HepG2 (cell line): ENCODE data around the gene AGXT.

ENCODE experiments used
- CTCF ChIP-seq: sonication (generic); formaldehyde crosslinking; IDR thresholded peaks from 2 replicates; pipeline ENCODE4 v1.5.0; 2020; ENCODE audit warnings: mild to moderate bottlenecking, missing genetic modification reagents, moderate library complexity
- GMEB2 ChIP-seq: IDR thresholded peaks from 2 replicates; pipeline ENCODE4 v1.6.1; 2016; ENCODE audit warnings: missing biosample characterization, missing genetic modification reagents, low read depth
- HMGXB3 ChIP-seq: sonication (generic); formaldehyde crosslinking; IDR thresholded peaks from 2 replicates; pipeline ENCODE4 v1.4.0; 2020; ENCODE audit warnings: missing genetic modification reagents, borderline replicate concordance
- HNRNPLL ChIP-seq: fragments of 200-400 bp; formaldehyde crosslinking; IDR thresholded peaks from 2 replicates; pipeline ENCODE4 v1.6.1; 2017; ENCODE audit warnings: mild to moderate bottlenecking, low read depth, low read length; ENCODE audit not compliant: poor library complexity, severe bottlenecking
- PHF8 ChIP-seq: sonication (generic); formaldehyde crosslinking; IDR thresholded peaks from 2 replicates; pipeline ENCODE4 v1.5.0; 2020; ENCODE audit warnings: missing genetic modification reagents
- SNAPC2 ChIP-seq: sonication (generic); formaldehyde crosslinking; IDR thresholded peaks from 2 replicates; pipeline ENCODE4 v1.8.1; 2022; ENCODE audit warnings: mild to moderate bottlenecking, missing genetic modification reagents
- SUZ12 ChIP-seq: fragments of 150-350 bp; IDR thresholded peaks from 2 replicates; pipeline ENCODE4 v1.6.1; 2014; ENCODE audit warnings: low read depth, low read length
- TAF15 ChIP-seq: fragments of 200-400 bp; formaldehyde crosslinking; IDR thresholded peaks from one replicate; pipeline ENCODE4 v1.6.1; 2018; ENCODE audit warnings: mild to moderate bottlenecking, low read depth, low read length; ENCODE audit not compliant: poor library complexity, severe bottlenecking
- TBP ChIP-seq: sonication (generic); formaldehyde crosslinking; IDR thresholded peaks from 2 replicates; pipeline ENCODE4 v1.5.0; 2020; ENCODE audit warnings: missing genetic modification reagents
- ZNF235 ChIP-seq: sonication (generic); formaldehyde crosslinking; IDR thresholded peaks from 2 replicates; pipeline ENCODE4 v1.8.1; 2023; ENCODE audit warnings: mild to moderate bottlenecking, missing genetic modification reagents, borderline replicate concordance
- ZSCAN20 ChIP-seq: sonication (generic); formaldehyde crosslinking; IDR thresholded peaks from 2 replicates; pipeline ENCODE4 v1.4.0; 2020; ENCODE audit warnings: missing genetic modification reagents, mild to moderate bottlenecking, borderline replicate concordance

GRCh38 chr2:240903191-240904060, 34.8 kb downstream of the AGXT start:
- TF ChIP-seq ZSCAN20 (CRISPR knock-in tag) (no peak), PHF8 (CRISPR knock-in tag) (no peak), ZNF235 (CRISPR knock-in tag) (no peak), CTCF (CRISPR knock-in tag) (no peak), HMGXB3 (CRISPR knock-in tag) (no peak), SUZ12 (no peak), HNRNPLL (no peak), TAF15 (no peak), TBP (CRISPR knock-in tag) (no peak), SNAPC2 (no peak), GMEB2 (CRISPR knock-in tag) (no peak)
